HG03139 (cell line): ENCODE measurements around the gene ITM2C.

Experiments
- ATAC-seq: cut with Tn5 transposase; IDR thresholded peaks from one replicate; pipeline ENCODE4 v1.9.1; 2021; ENCODE audit not compliant: unreplicated experiment

Gene ITM2C

DNA sequence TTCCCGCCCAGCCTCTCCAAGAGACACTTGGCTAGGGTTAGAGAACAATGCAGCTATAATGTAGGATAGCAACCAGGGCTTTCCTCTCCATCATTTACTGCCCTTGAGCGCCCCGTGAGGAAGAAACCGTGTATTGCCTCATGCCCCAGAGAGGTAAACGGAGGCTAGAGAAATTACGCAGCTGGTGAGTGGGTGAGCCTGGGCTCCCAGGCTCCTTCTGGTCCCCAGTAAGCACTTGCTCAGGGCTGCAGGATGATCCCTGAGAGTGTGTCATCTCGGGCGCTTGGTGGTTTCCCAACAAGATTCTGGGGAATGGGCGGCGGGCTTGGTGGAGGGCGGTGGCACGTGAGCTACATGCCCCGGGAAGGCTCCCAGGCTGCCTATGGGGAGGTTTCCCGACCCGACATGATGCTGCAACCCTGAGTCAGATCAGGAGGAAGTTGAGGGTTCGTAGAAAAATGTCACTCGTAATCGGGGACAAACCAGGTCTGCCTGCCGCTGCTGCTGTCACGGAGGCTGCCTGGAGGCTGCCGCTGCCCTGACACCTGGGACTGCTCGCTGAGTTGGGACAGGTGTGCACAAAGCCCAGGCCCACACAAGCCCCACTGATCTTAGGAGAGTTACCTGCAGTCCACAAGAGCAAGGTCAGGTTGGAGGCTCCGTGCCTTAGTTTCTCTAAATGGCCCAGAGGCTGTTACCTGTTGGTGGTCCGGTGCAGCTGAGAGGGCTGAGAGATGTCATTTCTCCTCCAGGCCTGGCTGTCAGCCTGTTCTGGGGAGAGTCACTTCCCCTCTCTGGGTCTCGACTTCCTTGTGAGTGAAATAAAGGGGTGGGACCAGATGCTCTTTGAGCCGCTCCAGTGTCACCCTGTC, 60.0 kb downstream of the ITM2C start, which contains the start of gene GPR55:
Gene GPR55, minus strand, starts transcription at position 773 of the 872 bp plus-strand sequence. CDS start 14,280 bp downstream, outside the sequence.
- ATAC-seq, result peak; percentile 43

DNA sequence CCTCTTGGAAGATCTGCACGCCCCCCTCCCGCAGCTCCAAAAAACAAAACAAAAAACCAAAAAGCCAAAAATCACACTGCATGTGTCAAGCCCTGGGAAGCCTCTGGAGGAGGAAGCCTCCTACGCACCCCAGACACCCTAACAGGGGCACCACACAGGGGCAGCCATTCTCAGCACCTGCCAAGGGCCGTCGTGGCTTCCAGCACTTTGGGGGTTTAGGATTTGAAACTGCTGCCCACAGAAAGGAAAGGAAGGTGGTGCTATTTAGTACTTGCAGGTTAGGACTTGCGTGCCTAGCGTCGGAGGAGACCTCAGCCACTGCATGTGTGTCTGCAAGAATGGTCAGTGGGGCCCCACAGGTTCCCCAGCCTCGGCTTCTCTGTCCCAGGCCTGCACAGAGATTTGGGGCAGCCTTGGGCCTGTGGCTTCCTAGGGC, 60.7 kb downstream of the ITM2C start:
- ATAC-seq, result peak; percentile 13

- ATAC-seq, result peak; percentile 29
Measured at GRCh38 chr2:230925879-230926765, 61.4 kb downstream of the ITM2C start.

GRCh38 chr2:230927711-230928341, 63.1 kb downstream of the ITM2C start:
- no peak for ATAC-seq
